Ramos (cell line): ENCODE measurements around the gene C3.
"Not testable (repeated sequence)": the region's sequence is repeated elsewhere in the genome, so short reads cannot be mapped to it uniquely, and the experiment has no call there.

ENCODE experiments used
- in situ Hi-C: fragments of 300-500 bp; cut with MboI; formaldehyde crosslinking; loops from one replicate; pipeline ENCODE4 v1.14.3; 2022; ENCODE audit warnings: low sequenced_read_pairs; ENCODE audit not compliant: unreplicated experiment

C3 gene

DNA sequence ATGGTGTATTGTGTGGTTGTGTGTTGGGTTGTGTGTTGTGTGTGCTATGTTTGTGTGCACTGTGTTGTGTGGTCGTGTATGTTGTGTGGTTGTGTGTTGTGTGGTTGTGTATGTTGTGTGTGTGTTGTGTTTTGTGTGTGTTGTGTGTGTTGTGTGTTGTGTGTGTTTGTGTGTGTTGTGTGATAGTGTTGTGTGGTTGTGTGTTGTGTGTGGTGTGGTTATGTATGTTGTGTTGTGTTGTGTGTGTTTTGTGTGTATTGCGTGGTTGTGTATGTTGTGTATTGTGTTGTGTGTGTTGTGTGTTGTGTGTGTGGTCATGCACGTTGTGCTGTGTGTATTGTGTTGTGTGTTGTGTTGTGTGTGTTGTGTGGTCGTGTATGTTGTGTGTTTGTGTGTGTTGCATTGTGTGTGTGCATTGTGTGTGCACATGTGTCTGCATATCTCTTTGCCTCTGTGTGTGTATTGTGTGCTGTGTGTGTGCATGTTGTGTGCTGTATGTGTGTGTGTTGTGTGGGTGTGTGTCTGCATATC is 2.9 kb downstream of the C3 start:
- in situ Hi-C loops = no loop called here

DNA sequence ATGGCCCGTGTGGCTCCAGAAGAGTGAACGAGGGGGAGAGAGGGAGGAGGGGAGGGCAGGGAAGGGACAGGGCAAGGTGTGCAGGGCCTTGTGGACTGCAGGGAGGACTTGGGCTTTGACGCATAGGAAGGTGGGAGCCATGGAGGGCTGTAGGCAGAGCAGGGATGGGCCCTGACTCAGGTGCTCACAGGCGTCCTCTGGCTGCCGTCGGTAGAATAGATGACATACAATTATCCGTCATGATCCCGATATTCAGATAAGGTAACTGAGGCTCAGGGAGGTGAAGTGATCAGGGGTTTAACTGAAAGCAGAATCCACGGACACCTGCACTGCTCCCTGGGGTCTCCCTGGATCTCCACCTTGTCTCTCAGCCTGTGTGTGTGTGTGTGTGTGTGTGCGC is 3.4 kb downstream of the C3 start:
- in situ Hi-C loops = no loop called here

DNA sequence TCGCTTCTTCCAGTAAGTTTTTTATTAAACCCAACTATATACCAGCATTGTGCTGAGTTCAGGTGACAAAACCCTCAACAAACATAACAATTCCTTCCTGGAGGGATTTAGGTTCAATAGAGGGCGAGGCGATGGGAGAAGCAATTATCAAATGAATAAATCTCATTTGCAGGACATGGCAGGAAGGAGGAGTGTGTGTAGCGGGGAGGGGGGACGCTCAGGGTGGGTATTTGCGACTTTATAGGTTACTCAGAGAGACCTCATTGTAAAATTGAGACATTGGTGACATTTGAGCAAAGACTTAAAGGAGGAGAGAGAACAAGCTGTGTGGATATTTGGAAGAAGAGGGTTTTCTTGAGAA is 3.9 kb downstream of the C3 start:
- in situ Hi-C loops = no loop called here

DNA sequence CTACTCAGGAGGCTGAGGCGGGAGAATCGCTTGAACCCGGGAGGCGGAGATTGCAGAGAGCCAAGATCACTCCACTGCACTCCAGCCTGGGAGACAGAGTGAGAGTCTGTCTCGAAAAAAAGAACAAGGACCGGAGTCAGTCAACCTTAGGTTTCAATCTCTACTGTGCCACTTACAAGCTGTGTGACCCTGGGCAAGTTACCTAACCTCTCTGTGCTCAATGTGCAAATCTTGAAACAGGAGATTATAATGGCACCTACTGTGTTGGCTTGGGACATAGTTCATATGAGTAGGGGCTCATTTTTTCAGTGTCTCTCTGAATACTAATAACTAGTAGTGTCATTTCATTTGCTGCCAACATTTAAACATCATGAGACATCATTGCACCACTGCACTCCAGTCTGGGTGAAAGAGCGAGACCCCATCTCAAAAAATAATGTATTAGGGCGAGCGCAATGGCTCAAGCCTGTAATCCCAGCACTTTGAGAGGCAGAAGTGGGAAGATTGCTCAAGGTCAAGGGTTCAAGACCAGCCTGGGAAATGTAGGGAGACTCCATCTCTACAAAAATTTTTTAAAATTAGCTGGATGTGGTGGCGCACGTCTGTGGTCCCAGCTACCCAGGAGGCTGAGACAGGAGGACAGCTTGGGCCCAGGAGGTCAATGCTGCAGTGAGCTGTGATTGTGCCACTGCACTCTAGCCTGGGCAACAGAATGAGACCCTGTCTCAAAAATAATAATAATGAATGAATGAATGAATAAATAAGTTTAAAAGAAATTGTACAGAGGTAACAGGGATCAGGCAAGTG is 5.5 kb downstream of the C3 start:
- in situ Hi-C loops = no loop called here

DNA sequence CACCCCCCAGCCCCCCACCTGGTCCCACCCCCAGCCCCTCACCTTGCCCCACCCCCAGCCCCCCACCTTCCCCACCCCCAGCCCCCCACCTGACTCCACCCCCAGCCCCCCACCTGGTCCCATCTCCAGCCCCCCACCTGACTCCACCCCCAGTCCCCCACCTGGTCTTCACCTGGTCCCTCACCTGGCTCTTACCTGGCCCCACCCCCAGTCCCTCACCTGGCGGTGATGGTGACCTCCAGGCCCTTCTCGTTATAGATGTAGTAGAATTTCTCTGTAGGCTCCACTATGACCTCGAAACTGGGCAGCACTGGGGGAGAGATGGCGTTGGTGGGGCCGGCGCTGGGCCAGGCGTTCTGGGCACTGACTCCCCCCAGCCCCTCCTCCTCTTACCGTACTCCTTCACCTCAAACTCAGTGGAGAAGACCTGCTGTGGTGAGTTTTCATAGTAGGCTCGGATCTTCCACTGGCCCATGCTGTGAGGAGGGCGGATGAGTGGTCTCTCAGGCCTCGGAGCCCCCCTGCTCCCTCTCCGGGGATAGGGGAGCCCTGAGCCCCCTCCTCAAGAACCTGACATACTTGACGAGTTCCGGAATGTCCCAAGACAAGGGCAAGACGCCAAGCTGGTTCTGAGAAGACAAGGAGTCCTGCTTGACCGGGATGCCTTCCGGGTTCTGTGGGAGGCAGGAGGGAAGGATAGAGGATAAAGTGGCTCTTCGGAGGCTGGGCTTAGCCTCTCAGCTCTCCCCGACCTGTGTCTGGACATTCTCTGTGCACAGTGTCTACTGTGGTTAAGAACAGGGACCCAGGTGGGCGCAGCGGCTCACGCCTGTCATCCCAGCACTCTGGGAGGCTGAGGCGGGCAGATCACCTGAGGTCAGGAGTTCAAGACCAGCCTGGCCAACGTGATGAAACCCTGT is 6.4 kb downstream of the C3 start:
- in situ Hi-C loops = no loop called here

DNA sequence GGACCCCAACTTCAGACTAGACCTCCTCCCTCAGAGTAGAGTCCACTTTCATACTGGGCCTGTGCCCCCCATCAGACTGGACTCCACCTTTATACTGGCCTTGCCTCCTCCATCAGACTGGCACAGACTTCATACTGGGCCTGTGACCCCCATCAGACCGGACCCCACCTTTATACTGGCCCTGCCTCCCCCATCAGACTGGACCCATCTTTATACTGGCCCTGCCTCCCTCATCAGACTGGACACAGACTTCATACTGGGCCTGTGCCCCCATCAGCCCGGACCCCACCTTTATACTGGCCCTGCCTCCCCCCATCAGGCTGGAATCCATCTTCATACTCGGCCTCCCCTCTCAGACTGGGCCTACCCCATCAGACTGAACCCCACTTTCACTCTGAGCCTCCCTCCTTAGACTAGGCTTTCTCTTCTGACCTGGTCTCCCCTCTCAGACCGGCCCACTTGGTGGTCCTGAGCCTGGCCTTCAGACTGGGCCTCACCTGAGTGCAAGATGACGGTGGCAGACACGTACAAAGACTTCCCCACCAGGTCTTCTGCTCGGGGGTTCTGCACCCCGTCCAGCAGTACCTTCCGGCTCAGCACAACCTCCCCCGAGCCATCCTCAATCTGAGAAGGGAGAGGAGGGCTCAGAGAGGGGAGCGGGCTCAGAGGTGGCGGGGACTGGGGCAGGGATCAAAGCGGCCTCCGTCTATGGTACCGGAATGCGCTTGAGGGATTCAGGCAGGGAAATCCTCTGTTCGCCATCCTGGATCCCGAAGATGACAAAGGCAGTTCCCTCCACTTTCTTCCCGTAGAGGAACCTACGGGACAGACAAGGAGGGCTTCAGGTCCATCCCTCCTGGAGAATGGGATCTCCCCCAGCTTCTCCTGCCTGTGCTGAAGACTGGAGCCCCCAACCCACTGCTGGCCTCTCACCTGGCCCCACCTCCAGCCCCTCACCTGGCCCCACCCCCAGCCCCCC is 7.5 kb downstream of the C3 start:
- in situ Hi-C loops = no loop called here

DNA sequence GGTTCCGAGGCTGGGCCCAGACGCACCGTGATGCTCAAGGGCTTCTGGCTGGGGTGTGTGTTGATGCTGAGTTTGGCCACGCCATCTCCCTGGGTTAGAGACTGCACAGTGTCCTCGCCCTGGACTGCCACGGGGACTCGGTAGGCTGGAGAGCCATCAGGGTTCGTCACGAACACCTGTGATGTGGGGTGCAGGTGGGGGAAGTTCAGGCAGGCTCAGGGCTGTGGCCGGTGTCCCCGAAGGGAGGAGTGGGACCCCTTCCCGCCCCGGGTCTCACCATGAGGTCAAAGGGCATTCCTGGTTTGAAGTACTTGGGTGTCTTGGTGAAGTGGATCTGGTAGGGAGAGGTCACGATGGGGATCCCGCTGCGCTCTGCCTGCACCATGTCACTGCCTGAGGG is 8.2 kb downstream of the C3 start:
- in situ Hi-C loops = no loop called here

DNA sequence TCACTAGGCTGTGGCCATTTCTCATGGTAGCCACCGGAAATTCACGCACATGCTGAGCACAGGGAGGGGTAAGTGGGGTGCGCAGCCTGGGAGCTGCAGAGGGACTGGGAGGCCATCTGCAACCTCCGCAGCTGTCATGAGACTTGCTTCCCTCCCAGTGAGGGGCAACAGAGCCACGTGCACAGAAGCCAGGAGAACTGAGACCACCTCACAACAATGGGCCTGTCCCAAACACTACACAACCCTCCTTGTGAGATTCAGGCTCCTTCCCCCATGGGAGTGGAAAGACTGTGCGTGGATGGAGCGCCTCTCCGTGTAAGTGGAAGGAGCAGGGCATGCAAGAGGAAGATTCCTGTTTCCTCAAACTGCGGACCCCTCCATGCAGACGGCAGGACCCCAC is 8.8 kb downstream of the C3 start:
- in situ Hi-C loops = no loop called here

DNA sequence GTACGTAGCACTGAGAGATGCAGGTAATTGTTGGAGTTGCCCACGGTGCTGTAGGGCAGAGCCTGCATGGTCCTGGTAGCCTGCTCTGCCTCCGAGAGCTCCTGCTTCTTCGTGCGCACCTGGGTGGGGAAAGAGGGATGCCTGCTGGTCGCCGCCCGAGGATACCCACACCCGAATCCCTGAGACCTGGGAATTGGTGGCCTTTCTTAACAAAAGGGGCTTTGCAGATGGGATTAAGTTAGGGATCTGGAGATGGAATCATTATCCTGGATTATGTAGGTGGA is 9.4 kb downstream of the C3 start:
- in situ Hi-C loops = no loop called here

DNA sequence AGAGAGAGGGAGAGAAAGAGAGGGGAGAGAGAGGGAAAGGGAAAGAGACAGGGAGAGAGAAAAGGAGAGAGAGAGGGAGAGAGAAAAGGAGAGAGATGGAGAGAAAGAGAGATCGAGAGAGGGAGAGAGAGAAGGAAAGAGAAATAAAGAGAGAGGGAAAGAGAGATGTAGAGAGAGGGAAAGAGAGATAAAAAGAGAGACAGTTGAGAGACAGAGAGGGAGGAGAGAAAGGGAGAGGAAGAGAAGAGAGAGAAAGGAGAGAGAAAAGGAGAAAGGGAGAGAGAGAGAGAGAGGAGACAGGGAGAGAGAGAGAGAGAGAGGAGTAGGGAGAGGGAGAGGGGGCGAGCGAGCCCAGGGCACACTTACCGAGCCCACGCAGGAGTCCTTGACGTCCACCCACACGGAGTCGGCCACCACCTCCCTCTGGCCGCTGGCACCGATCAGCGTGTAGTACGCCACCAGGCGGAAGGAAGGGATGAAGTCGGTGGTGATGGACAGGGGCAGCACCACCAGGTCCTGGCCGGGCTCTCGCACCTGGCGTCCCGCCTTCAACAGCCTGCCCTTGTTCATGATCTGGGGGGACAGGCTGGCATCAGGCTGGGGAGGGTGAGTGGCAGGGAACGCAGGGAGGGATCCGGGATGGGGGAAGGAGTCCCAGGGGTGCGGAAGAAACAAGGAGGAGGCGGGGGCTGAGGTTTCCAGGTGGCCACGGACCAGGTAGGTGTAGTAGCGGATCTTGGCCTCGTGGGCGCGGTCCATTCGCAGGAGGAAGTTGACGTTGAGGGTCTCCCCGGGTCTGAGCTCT is 10.0 kb downstream of the C3 start:
- in situ Hi-C loops = no loop called here

DNA sequence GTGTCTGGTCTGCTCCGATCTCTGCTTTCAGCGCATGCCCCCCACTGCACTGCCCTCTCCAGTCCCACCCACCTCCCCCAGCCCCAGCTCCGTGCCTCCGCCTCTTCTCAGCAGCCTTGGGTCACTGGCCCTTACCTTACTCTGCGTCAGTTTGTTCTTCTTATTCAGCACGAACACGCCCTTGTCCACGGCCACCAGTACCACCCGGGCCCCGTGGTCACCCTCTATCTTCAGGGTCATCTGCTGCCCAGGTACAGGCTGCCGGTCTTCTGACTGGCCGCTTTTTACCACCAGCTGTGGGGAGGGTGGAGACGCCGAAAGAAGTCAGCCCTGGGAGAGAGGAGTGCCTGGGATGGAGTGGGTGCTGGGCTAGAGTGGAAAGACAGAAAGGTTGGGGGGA is 10.9 kb downstream of the C3 start:
- in situ Hi-C loops = no loop called here

DNA sequence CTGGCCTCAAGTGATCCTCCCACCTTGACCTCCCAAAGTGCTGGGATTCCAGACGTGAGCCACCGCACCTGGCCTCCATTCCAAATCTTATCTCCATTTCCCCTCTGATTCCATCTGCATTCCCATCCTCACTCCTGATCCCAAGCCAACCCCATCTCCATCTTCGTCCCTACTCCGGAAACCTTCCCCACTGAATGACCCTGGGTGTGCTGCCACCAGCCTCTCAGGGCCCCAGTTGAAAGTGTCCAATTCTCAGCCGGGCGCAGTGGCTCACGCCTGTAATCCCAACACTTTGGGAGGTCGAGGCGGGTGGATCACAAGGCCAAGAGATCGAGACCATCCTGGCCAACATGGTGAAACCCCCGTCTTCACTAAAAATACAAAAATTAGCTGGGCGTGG is 11.5 kb downstream of the C3 start:
- in situ Hi-C loops = not testable (repeated sequence)

DNA sequence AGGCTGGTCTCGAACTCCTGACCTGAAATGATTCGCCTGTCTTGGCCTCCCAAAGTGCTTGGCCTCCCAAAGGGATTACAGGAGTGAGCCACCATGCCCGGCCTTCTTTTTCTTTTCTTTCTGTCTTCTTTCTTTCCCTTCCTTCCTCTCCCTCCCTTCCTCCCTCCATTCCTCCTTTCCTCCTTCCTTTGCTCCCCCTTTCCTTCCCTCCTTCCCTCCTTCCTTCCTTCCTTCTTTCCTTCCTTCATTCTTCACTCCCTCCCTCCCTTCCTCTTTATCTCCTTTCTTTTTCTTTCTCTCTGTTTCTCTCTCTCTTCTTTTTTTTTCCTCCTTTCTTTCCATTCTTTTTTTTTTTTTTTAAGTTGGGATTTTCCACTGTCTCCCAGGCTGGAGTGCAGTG is 12.1 kb downstream of the C3 start:
- in situ Hi-C loops = no loop called here

DNA sequence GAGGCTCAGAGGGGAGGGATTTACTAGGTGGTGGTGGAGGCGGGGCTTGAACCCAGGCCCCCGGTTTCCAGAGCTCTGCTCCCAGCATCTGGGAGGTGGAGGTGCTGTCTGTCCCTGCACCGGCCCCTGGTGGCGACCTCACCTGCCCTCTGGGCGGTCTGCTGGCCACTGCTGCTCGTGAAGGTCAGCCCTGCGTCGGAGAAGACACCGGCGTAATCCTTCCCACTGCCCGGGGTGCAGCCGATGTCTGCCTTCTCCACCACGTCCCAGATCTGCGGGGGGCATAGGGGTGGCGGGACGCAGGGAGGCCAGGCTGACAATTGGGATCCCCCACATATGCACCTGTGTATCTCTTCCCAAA is 12.8 kb downstream of the C3 start:
- in situ Hi-C loops = no loop called here

DNA sequence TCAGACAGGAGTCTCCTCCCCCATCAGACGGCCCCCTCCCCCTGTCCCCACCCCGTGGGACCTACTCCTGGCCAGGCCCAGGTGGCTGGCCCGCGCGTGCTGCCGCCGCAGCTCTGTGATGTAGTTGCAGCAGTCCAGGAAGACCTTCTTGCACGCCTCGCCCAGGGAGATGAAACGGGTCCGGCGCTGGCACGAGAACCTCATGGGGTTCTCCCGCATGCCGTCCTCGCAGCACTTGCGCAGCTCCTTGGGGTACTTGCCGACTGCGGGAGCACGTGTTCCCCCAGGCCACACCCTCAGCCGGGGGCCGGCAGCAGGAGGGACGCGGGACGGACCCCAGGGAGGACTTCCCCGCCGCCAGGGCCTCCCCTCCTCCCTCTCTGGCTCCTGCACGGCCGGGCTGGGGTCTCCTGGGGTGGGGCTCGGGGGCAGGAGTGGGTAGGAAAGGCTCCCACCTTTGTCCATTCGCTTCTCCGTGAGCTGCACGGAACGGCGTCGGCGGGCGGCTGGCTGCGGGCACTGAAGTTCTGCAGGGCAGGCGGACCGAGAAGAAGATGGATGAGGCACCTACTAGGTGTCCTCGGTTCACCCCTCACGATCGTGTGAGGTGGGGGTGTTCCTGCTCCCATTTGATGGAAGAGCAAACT is 13.3 kb downstream of the C3 start:
- in situ Hi-C loops = no loop called here

DNA sequence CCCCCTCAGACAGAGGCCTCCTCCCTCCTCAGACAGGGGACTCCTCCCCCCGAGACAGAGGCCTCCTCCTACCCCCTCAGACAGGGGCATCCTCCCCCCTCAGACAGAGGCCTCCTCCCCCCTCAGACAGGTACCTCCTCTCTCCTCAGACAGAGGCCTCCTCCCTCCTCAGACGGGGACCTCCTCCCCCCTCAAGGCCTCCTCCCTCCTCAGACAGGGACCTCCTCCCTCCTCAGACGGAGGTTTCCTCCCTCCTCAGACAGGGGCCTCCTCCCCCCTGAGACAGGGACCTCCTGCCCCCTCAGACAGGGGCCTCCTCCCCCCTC is 13.9 kb downstream of the C3 start:
- in situ Hi-C loops = no loop called here

DNA sequence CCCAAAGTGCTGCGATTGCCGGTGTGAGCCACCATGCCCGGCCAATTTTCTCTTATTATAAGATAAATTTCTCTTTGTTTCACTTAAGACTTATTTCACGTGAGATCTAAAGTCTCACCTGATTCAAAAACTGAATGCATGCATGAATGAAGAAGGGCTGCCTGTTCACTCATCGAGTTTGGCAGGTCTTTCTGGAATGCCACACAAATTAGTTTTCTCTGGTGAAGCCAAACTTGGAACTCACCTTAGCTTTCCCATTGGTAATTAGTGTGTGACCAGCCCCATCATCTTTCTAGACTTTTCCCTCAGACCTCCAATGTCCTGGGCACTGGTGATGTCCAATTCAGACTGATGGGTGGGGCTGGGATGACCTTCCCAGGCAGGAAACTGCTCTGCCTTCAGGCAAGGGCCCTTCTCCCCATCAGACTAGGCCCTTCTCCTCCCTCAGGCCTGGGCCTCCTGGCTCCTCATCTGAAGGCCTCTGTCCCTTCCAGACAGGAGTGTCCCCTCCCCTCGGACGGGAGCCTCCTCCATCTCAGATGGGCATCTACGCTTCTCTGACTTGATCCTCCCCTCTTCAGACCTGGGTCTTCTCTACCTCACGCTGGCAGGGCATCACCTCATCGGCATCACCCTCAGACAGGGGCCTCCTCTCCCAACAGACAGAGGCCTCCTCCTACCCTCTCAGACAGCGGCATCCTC is 14.4 kb downstream of the C3 start:
- in situ Hi-C loops = no loop called here

DNA sequence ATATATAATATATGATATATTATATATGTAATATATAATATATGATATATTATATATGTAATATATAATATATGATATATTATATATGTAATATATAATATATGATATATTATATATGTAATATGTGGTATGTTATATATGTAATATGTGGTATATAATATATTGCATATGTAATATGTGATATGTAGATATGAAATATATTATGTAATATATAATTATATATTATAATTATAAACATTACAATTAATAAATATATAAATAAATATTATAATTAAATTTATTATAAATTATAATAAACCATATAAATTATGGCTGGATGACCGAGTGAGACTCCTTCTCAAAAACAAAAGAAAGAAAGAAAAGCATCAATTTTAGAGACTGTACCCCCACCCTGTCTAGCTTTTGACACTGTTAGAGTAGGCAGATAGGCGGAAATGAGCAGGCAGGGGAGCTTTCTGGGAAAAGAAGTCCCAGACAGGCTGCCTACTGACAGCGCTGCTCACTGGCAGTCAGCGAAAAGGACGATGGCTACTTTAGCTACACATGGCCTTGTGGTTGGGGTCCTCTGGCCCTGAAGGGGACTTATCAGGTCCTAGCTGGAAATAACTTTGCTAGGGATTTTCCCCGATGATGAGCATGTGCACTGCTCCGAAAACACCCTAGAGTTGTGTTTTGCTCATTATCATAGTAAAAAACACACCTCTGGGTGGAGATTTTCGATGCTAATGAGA is 19.7 kb downstream of the C3 start:
- in situ Hi-C loops = no loop called here
